Lower lobe of right lung (tissue), 2 donors: ENCODE data around the gene PRR14. TPM values are rescaled to one million over a fixed set of nuclear protein-coding genes. Genes with fewer than 3 reads are reported as not detected.
"Not testable (repeated sequence)": the region's sequence is repeated elsewhere in the genome, so short reads cannot be mapped to it uniquely, and the experiment has no call there.

Source experiments
- ATAC-seq, 2 donors: fragments of 200-7000 bp; cut with Tn5 transposase; one replicate each; pipeline ENCODE4 v1.9.1; 2020 to 2022; ENCODE audit warnings: mild to moderate bottlenecking in 2 of 2, moderate library complexity in 2 of 2
- DNase-seq: peaks from one replicate; pipeline ENCODE4 v3.0.0-alpha.2; 2020
- H3K27ac ChIP-seq: fragments of 200-600 bp; one replicate; pipeline ENCODE4 v1.8.0; 2022
- H3K27me3 ChIP-seq: fragments of 200-600 bp; one replicate; pipeline ENCODE4 v1.8.0; 2022; ENCODE audit warnings: low read depth
- H3K36me3 ChIP-seq: fragments of 200-600 bp; one replicate; pipeline ENCODE4 v1.8.0; 2022; ENCODE audit warnings: mild to moderate bottlenecking
- H3K4me1 ChIP-seq: fragments of 200-600 bp; one replicate; pipeline ENCODE4 v1.8.0; 2022
- H3K4me3 ChIP-seq: fragments of 200-600 bp; one replicate; pipeline ENCODE4 v1.8.0; 2022; ENCODE audit warnings: mild to moderate bottlenecking
- H3K9me3 ChIP-seq: fragments of 200-600 bp; one replicate; pipeline ENCODE4 v1.8.0; 2022
- intact Hi-C: fragments of 100-400 bp; cut with DNase I; formaldehyde crosslinking; loops from one replicate; pipeline ENCODE4 v1.11.0; 2022
- total RNA-seq: library from RNA; stranded (reverse); fragmentation: NEBNext Ultra II Directional; extraction: Animal tissue kit (Norgen Biotek cat#: 25700); gene quantifications from one replicate; pipeline ENCODE4 v1.2.1, GENCODE V29; 2021
- TF ChIP-seq, protein P1 (sequence below): fragments of 200-600 bp; IDR thresholded peaks from one replicate; pipeline ENCODE4 v1.8.0; 2022; ENCODE audit warnings: antibody characterized with exemption, mild to moderate bottlenecking
- donor health status: DM: no; HTN: yes; CAD: no; lungs with severe emphysema.

Gene PRR14
- total RNA-seq, 1 donor from 2014 or later, result 46.3 TPM

DNA sequence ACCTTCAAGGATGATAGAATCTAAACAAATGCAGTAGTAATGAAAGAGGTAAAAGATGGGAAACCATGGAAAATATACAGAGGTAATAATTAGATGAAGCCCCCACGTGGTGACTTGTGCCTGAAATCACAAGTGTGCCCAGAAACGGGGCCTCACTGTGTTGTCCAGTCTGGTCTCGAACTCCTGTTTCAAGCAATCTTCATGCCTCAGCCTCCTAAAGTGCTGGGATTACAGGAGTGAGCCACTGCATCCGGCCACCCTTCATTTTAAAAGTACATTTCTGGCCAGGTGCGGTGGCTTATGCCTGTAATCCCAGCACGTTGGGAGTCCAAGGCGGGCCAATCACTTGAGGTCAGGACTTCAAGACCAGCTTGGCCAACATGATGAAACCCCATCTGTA, 14.2 kb upstream of the PRR14 start:
- Histone ChIP-seq H3K9me3 (no peaks in the 10 kb centered on the region), H3K4me3 (no peak overlapping the region), H3K4me1 (peaks cover 14% of the 10 kb centered on the region), H3K27me3 (no peaks in the 10 kb centered on the region), H3K27ac (no peak overlapping the region), H3K36me3 (no peaks in the 10 kb centered on the region)
- ATAC-seq, result no peak
- intact Hi-C loops, result no loop called here
- DNase-seq, result no peak
- TF ChIP-seq, protein P1, sequence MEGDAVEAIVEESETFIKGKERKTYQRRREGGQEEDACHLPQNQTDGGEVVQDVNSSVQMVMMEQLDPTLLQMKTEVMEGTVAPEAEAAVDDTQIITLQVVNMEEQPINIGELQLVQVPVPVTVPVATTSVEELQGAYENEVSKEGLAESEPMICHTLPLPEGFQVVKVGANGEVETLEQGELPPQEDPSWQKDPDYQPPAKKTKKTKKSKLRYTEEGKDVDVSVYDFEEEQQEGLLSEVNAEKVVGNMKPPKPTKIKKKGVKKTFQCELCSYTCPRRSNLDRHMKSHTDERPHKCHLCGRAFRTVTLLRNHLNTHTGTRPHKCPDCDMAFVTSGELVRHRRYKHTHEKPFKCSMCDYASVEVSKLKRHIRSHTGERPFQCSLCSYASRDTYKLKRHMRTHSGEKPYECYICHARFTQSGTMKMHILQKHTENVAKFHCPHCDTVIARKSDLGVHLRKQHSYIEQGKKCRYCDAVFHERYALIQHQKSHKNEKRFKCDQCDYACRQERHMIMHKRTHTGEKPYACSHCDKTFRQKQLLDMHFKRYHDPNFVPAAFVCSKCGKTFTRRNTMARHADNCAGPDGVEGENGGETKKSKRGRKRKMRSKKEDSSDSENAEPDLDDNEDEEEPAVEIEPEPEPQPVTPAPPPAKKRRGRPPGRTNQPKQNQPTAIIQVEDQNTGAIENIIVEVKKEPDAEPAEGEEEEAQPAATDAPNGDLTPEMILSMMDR, result no peak

- intact Hi-C loops, H3K36me3 ChIP-seq: not testable (repeated sequence)
These were observed 13.6 kb upstream of the PRR14 start for GRCh38 chr16:30637139-30637538.

GRCh38 chr16:30637944-30638343, 12.8 kb upstream of the PRR14 start:
- H3K9me3 ChIP-seq, result no peaks in the 10 kb centered on the region
- intact Hi-C loops, result no loop called here
- no peak for ATAC-seq
- H3K4me1 ChIP-seq, result peaks cover 14% of the 10 kb centered on the region
- DNase-seq, result no peak
- H3K4me3 ChIP-seq, result no peak overlapping the region
- TF ChIP-seq, protein P1, result no peak
- no peak overlapping the region for H3K27ac ChIP-seq
- H3K27me3 ChIP-seq, result no peaks in the 10 kb centered on the region
- H3K36me3 ChIP-seq, result no peaks in the 10 kb centered on the region

More at GRCh38 chr16:30637139-30637538, 13.6 kb upstream of the PRR14 start:
- peaks cover 14% of the 10 kb centered on the region for H3K4me1 ChIP-seq
- H3K9me3 ChIP-seq, ATAC-seq, H3K4me3 ChIP-seq, H3K27me3 ChIP-seq, H3K27ac ChIP-seq, DNase-seq: not testable (repeated sequence)

- no peaks in the 10 kb centered on the region for H3K4me1 ChIP-seq
- no peak overlapping the region for H3K27ac ChIP-seq
- no peak overlapping the region for H3K4me3 ChIP-seq
- DNase-seq, result no peak
- no peak for ATAC-seq
- no peaks in the 10 kb centered on the region for H3K9me3 ChIP-seq
- no peaks in the 10 kb centered on the region for H3K36me3 ChIP-seq
- TF ChIP-seq, protein P1, result no peak
- H3K27me3 ChIP-seq, result no peaks in the 10 kb centered on the region
- intact Hi-C loops, result no loop called here
These were observed 9.3 kb upstream of the PRR14 start for GRCh38 chr16:30641378-30641982.

GRCh38 chr16:30644334-30644830, 6.4 kb upstream of the PRR14 start:
- Histone ChIP-seq H3K36me3 (no peaks in the 10 kb centered on the region), H3K4me3 (no peak overlapping the region), H3K27me3 (no peaks in the 10 kb centered on the region), H3K9me3 (no peaks in the 10 kb centered on the region), H3K27ac (no peak overlapping the region), H3K4me1 (peaks cover under 1% of the 10 kb centered on the region)
- DNase-seq (no peak), ATAC-seq (no peak)
- intact Hi-C loops, result no loop called here
- TF ChIP-seq, protein P1, result no peak

- Histone ChIP-seq H3K9me3 (no peaks in the 10 kb centered on the region), H3K4me3 (no peak overlapping the region), H3K4me1 (peaks cover 8% of the 10 kb centered on the region), H3K36me3 (no peaks in the 10 kb centered on the region), H3K27ac (no peak overlapping the region), H3K27me3 (no peaks in the 10 kb centered on the region)
- TF ChIP-seq, protein P1, result no peak
- intact Hi-C loops, result no loop called here
- DNase-seq, result no peak
- no peak for ATAC-seq
These were observed 5.0 kb upstream of the PRR14 start for GRCh38 chr16:30645727-30646126.
